ENCODE results near the gene UBE2D2.
A peak's percentile ranks its signal among the peaks of the same experiment; 100 is the strongest.
"Not testable (repeated sequence)": the region's sequence is repeated elsewhere in the genome, so short reads cannot be mapped to it uniquely, and the experiment has no call there.

UBE2D2 gene

DNA sequence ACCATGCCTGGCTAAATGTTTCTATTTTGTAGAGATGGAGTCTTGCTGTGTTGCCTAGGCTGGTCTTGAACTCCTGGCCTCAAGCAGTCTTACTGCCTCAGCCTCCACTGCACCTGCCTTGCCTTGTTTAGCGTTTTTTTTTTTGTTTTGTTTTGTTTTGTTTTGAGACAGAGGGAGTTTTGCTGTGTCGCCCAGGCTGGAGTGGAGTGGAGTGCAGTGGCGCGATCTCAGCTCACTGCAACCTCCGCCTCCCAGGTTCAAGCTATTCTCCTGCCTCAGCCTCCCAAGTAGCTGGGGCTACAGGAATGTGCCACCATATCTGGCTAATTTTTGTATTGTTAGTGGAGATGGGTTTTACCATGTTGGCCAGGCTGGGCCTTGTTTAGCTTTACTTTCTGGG is 27.0 kb downstream of the UBE2D2 start:
- DNase-seq, result not testable (repeated sequence)

DNA sequence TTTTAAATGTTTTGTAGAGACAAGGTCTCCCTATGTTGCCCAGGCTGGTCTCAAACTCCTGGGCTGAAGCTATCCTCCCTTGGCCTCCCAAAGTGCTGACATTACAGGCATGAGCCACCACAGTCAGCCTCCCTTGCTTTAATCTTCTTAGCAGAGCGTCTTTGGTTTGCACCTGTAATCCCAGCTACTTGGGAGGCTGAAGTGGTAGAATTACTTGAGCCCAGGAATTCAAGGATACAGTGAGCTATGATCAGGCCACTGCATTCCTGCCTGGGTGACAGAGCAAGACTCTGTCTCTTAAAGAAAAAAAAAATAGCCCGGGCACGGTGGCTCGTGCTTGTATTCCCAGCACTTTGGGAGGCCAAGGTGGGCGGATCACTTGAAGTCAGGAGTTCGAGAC is 27.8 kb downstream of the UBE2D2 start:
- no peak for DNase-seq

DNA sequence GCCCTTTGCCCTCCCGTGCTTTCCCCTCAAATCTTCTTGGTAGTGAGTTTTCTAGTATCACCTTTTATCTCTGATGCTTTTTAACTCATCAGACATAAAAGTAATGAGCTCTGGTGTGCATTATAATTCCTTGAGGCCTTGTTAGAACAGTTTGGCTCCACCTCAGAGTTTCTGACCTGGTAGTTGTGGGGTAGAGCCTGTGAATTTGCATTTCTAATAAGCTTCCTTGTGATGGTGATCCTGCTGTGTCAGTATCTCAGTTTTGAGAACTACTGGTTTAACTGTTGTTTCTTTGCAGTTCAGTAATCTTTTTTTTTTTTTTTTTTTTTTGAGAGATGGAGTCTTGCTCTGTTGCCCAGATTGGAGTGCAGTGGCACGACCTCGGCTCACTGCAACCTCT is 31.1 kb downstream of the UBE2D2 start:
- DNase-seq, result no peak

- DNase-seq, result not testable (repeated sequence)
Measured at GRCh38 chr5:139593076-139593475, 31.9 kb downstream of the UBE2D2 start.

DNA sequence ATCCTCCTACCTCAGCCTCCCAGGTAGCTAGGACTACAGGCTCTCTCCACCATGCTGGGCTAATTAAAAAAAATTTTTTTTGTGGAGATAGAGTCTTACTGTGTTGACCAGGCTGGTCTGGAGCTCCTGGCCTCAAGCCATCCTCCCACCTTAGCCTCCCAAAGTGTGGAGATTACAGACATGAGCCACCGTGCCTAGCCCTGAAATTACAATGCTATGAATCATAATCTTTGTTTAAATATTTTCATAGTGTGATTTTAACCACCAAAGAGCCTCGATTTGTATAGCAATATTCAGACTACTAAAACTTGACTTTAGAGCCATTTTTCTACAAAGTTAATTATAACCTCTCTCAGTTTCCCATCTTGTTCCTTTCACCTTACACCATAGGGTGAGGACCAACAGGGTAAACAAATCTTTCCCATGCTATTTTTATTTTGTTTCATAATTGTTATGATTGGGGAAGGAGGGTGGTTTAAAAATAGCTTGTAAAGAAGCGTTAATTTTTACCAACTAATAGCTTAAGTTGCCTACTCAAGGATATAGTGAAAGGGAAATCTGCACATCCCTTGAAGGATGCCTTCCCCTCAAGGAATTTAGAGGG is 32.7 kb downstream of the UBE2D2 start:
- DNase-seq, result no peak

DNA sequence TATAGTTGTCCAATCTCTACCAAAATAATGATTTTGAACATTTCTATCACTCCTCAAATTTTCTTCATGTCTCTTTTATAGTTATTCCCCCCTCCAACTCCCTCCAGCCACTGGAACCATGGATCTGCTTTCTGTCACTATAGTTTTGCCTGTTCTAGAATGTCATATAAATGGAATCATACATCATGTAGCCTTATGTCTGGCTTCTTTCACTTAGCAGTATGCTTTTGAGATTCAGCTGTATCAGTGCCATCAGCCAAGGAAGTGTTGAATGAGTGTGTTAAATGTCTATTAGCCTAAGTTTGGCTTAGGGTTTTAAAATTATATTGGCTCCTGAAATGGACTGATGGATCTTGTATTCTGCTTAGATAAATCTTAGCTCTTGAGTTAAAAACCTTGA is 36.0 kb downstream of the UBE2D2 start:
- no peak for DNase-seq

DNA sequence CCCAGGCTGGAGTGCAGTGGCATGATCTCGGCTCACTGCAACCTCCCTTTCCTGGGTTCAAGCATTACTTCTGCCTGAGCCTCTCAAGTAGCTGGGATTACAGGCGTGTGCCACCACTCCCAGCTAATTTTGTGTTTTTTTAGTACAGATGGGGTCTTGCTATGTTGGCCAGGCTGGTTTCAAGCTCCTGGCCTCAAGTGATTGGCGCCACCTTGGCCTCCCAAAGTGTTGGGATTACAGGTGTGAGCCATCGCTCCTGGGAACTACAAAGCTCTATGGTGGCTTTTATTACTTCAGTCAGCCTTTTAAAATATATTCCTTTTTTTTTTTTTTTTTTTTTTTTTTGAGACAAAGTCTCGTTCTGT is 37.4 kb downstream of the UBE2D2 start:
- DNase-seq, result not testable (repeated sequence)

- DNase-seq, result no peak
Measured at GRCh38 chr5:139600336-139600949, 39.3 kb downstream of the UBE2D2 start.

- no peak for DNase-seq
Measured at GRCh38 chr5:139601429-139601828, 40.3 kb downstream of the UBE2D2 start.

DNA sequence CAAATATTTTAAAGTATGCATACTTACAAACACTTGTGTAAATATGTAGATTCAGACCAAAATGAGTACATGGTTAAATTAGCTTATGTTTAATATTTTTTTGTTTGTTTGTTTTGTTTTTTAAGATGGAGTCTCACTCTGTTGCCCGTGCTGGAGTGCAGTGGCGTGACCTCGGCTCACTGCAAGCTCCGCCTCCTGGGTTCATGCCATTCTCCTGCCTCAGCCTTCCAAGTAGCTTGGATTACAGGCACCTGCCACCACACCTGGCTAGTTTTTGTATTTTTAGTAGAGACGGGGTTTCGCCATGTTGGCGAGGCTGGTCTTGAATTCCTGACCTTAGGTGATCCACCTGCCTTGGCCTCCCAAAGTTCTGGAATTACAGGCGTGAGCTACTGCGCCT is 40.8 kb downstream of the UBE2D2 start:
- DNase-seq, result not testable (repeated sequence)

- DNase-seq, result no peak
Measured at GRCh38 chr5:139605887-139606286, 44.7 kb downstream of the UBE2D2 start.

GRCh38 chr5:139611703-139612584 is 50.8 kb downstream of the UBE2D2 start:
- DNase-seq, result no peak

GRCh38 chr5:139619861-139620260 is 58.7 kb downstream of the UBE2D2 start:
- no peak for DNase-seq

GRCh38 chr5:139625398-139625797 is 64.3 kb downstream of the UBE2D2 start:
- DNase-seq, result not testable (repeated sequence)

GRCh38 chr5:139630855-139631254 is 69.7 kb downstream of the UBE2D2 start:
- DNase-seq, result no peak

DNA sequence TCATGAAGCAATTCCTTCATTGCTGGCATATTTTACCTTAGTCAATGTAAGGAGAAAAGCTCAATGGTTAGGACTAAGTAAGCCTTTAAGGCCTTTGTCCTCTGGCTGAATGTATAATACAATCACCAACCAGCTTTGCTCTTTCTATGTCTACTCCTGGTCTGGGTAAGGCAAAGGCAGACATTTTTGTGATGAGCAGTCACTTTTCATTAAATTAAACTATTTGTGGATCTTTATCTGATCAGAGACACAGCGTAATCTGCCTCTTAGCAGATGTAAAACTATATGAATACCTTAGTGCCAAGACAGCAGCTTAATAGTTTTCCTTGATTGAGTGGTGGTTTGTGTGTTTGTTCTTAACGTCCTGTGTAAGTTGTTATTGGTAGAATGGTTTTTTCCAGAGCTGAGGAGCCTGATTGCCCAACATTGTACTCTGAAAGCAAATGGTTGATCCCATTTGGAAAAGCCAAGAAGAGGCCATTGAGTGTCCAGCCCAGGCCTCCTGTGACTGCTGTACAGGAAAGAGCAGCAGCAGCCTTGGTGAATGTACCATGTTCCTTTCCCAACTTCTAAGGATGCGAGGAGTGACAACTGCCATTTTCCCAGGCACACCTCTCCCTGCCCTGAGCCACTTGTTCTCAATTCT is 70.5 kb downstream of the UBE2D2 start:
- DNase-seq, result no peak

DNA sequence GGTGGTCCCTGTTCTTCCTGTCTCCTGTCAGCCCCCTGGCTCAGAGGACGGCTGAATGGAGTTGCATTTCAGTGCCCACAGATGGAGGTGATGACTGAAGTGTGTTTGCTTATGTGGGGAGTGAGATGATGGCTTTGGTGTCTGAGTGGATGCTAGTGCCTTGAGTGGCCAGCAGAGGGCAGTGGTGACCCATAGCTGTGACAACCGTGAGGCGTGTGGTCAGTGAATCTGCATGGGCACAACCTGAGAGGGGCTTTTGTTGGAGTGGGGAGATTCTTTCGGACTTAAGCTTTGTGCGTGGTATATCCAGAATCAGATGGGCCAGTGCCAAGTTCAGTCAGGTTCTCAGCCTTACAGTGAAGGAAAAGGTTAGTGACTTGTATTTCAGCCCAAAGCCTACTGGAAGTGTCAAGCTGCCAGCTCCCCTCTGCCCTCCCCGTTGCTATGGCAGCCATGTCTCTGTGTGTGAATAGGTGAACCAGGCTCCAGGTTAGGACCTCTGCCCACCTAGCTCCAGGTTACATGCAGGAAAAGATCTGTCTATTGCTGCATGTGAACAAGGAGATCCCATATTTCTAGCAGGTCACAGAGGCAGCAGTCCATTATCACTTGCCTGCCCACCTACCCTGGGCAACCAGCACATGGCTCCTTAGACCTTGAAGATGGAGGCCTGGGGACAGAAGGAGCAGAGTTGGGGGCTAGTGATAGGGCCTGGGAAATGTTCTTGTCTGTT is 72.3 kb downstream of the UBE2D2 start:
- DNase-seq, result peak; percentile 37

DNA sequence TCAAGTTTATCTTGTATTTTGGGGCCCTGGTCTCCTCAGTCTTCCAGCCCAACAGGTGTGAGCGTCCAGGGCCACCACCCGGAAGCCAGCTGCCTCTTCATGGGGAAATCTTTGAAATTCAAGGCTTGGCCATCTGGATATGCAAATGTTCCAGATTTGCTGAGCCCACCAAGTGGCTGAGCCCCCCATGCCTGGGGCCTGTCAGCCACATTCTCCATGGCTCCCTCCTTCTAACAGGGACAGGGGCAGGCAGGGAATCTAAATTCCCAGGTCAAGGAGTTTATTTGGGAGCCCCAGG is 72.8 kb downstream of the UBE2D2 start:
- DNase-seq, result peak; percentile 29

DNA sequence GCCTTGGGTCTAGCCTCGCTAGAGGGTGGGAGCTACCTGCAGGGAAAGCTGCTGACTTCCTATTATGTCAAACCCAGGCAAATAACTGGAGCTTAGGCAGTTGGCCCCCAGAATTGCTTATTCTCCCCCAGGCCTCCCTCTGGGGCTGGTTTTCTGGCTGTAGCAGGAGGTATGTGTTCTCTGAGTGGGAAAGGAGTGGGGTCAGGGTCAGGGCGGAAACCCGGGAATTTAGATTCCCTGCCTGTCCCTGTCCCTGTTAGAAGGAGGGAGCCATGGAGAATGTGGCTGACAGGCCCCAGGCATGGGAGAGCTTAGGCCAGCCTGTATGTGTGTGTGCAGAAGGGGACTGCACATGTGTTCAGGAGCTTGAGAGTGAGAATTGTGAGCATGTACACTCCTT is 73.4 kb downstream of the UBE2D2 start:
- DNase-seq, result no peak

- no peak for DNase-seq
Measured at GRCh38 chr5:139635191-139635590, 74.1 kb downstream of the UBE2D2 start.

DNA sequence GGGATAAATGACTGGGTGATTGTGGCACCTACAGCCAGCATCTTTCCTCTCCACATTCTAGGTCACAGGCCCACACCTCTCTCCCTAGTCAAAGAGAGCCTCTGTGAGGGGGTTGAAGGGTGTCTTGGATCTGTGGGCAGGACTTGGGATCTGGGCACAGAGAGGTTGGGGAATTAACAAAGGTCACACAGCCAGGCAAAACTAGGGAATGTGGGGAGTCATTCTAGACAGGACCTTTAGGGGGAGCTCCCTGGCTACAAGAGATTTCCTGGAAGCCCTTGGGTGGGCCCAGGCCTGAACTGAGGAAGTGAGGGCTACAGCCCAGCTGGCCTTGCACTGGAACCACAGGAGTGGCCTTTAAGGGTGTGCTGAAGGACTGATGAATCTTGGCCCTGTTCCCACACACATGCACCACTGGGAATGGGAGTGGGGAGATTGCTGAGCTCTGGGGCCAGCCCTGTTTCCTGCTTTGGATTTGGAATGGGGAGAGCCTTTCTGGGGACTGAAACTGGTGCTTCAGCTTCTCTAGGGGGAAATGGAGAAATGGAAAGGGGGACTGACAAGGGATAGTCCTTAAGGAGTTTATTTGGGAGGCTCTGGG is 74.6 kb downstream of the UBE2D2 start:
- DNase-seq, result peak; percentile 46

DNA sequence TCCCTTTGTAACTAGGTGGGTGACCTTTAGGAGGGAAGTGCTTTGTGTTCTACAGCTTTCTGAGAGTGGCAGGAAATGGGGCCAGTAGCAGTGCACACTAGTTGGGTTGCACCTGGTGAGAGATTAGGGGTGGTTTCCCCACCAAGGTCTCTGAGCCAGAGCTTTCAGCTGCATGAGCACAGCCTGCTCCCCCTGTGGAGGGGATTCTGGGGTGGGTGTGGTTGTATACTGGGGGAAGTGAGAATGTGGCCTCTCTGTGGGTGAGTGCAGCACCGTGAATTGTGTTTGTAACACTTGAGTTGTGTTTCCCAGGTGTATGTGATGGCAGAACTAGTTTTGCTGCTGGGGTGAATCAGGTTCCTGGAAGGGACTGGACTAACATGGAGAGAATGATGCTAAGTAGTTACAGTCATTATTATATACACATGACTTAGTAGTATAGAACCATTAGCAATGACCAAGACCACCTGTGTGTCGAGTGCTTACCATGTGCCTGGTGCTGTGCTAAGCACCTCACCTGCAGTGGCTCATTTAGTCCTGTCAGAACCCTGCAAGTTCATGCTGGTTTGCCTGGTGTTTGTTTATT is 75.2 kb downstream of the UBE2D2 start:
- no peak for DNase-seq
